PFSK-1 (cell line): ENCODE data around the gene OSBPL2.

Experiments used
- TAF1 ChIP-seq: IDR thresholded peaks from 2 replicates; pipeline ENCODE4 v1.6.1; 2012; ENCODE audit warnings: low read length, control low read depth, borderline replicate concordance; ENCODE audit not compliant: insufficient read depth
- TF ChIP-seq, protein P1 (sequence below), 2 experiments: IDR thresholded peaks; 2 replicates each; pipeline versions ENCODE4 v1.6.1 to v1.8.0; 2011 to 2012; ENCODE audit warnings: low read depth in 2 of 2, low read length in 2 of 2, control low read depth in 1 of 2, inconsistent platforms in 1 of 2, mild to moderate bottlenecking in 1 of 2, moderate library complexity in 1 of 2; ENCODE audit not compliant: insufficient read depth in 1 of 2

DNA sequence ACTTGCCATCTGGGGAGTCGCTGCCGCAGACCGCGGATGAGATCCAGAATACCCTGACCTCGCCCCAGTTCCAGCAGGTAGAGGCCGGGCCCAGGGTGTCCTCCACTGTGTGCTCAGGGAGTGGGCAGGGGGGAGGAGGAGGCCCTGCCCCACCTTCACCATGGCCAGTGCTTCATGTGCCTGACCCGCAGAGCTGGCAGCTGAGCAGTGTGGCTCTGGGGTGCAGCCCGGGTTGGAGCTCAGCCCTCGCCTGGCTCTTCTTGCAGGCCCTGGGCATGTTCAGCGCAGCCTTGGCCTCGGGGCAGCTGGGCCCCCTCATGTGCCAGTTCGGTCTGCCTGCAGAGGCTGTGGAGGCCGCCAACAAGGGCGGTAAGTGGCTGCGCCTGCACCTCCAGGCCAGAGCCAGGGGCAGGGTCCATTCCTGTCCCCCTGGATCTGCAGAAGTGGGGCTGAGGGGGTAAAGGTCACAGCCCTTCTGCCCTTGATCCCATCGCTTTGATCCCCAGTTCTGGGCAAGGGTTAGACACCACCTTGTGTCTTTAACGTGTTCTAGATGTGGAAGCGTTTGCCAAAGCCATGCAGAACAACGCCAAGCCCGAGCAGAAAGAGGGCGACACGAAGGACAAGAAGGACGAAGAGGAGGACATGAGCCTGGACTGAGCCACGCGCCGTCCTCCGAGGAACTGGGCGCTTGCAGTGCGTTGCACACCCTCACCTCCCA is 69.9 kb downstream of the OSBPL2 start:
- no peak for TF ChIP-seq TAF1
- TF ChIP-seq, protein P1, sequence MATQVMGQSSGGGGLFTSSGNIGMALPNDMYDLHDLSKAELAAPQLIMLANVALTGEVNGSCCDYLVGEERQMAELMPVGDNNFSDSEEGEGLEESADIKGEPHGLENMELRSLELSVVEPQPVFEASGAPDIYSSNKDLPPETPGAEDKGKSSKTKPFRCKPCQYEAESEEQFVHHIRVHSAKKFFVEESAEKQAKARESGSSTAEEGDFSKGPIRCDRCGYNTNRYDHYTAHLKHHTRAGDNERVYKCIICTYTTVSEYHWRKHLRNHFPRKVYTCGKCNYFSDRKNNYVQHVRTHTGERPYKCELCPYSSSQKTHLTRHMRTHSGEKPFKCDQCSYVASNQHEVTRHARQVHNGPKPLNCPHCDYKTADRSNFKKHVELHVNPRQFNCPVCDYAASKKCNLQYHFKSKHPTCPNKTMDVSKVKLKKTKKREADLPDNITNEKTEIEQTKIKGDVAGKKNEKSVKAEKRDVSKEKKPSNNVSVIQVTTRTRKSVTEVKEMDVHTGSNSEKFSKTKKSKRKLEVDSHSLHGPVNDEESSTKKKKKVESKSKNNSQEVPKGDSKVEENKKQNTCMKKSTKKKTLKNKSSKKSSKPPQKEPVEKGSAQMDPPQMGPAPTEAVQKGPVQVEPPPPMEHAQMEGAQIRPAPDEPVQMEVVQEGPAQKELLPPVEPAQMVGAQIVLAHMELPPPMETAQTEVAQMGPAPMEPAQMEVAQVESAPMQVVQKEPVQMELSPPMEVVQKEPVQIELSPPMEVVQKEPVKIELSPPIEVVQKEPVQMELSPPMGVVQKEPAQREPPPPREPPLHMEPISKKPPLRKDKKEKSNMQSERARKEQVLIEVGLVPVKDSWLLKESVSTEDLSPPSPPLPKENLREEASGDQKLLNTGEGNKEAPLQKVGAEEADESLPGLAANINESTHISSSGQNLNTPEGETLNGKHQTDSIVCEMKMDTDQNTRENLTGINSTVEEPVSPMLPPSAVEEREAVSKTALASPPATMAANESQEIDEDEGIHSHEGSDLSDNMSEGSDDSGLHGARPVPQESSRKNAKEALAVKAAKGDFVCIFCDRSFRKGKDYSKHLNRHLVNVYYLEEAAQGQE (IDR thresholded peaks at IDR 0.05; ENCODE audit: insufficient read depth in 1 of 2, low read depth in 2 of 2, low read length in 2 of 2) = no peak
